ENCODE measurements around the gene CHST8.

GRCh38 chr19:33676999-33677665, 55.4 kb downstream of the CHST8 start:
- no peak for TF ChIP-seq MAX (CRISPR knock-in tag; IDR thresholded peaks at IDR 0.05)
- TF ChIP-seq NR2C2 (CRISPR knock-in tag; IDR thresholded peaks at IDR 0.05): no peak
- no peak for TF ChIP-seq CTCF (IDR thresholded peaks at IDR 0.05)
- TF ChIP-seq, protein P1, sequence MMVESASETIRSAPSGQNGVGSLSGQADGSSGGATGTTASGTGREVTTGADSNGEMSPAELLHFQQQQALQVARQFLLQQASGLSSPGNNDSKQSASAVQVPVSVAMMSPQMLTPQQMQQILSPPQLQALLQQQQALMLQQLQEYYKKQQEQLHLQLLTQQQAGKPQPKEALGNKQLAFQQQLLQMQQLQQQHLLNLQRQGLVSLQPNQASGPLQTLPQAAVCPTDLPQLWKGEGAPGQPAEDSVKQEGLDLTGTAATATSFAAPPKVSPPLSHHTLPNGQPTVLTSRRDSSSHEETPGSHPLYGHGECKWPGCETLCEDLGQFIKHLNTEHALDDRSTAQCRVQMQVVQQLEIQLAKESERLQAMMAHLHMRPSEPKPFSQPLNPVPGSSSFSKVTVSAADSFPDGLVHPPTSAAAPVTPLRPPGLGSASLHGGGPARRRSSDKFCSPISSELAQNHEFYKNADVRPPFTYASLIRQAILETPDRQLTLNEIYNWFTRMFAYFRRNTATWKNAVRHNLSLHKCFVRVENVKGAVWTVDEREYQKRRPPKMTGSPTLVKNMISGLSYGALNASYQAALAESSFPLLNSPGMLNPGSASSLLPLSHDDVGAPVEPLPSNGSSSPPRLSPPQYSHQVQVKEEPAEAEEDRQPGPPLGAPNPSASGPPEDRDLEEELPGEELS (CRISPR knock-in tag; IDR thresholded peaks at IDR 0.05): no peak
- TF ChIP-seq, protein P2, sequence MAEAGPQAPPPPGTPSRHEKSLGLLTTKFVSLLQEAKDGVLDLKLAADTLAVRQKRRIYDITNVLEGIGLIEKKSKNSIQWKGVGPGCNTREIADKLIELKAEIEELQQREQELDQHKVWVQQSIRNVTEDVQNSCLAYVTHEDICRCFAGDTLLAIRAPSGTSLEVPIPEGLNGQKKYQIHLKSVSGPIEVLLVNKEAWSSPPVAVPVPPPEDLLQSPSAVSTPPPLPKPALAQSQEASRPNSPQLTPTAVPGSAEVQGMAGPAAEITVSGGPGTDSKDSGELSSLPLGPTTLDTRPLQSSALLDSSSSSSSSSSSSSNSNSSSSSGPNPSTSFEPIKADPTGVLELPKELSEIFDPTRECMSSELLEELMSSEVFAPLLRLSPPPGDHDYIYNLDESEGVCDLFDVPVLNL (CRISPR knock-in tag; IDR thresholded peaks at IDR 0.05; ENCODE audit: borderline replicate concordance, low read depth): no peak

All from WTC11 (cell line).